ENCODE data around the gene RTP3. TPM values are rescaled to one million over a fixed set of nuclear protein-coding genes. Genes with fewer than 3 reads are reported as not detected.
"Not testable (repeated sequence)": the region's sequence is repeated elsewhere in the genome, so short reads cannot be mapped to it uniquely, and the experiment has no call there.

The RTP3 gene
- total RNA-seq, 1 donor from 2014 or later: not detected

- no peak for ATAC-seq
Observed at GRCh38 chr3:46491089-46492070, 6.4 kb upstream of the RTP3 start.

GRCh38 chr3:46492890-46493547 is 4.8 kb upstream of the RTP3 start:
- ATAC-seq: no peak

GRCh38 chr3:46494491-46494890 is 3.3 kb upstream of the RTP3 start:
- ATAC-seq: not testable (repeated sequence)

- ATAC-seq: no peak
Observed at GRCh38 chr3:46495901-46496456, 1.8 kb upstream of the RTP3 start.

- no peak for ATAC-seq
Observed at GRCh38 chr3:46496746-46497555, 825 bp upstream of the RTP3 start.

GRCh38 chr3:46498916-46499519 is 1.2 kb downstream of the RTP3 start:
- ATAC-seq: no peak

- ATAC-seq: no peak
Observed at GRCh38 chr3:46500656-46501635, 3.2 kb downstream of the RTP3 start.

- no peak for ATAC-seq
Observed at GRCh38 chr3:46501702-46502101, 3.9 kb downstream of the RTP3 start.

GRCh38 chr3:46503200-46503874 is 5.6 kb downstream of the RTP3 start:
- no peak for ATAC-seq

- no peak for ATAC-seq
Observed at GRCh38 chr3:46504789-46505188, 7.0 kb downstream of the RTP3 start.

- ATAC-seq: no peak
Observed at GRCh38 chr3:46505953-46506352, 8.2 kb downstream of the RTP3 start.

- no peak for ATAC-seq
Observed at GRCh38 chr3:46506526-46506925, 8.8 kb downstream of the RTP3 start.

- ATAC-seq: no peak
Observed at GRCh38 chr3:46508850-46509591, 11.2 kb downstream of the RTP3 start.

GRCh38 chr3:46509661-46510187 is 11.9 kb downstream of the RTP3 start:
- no peak for ATAC-seq

- no peak for ATAC-seq
Observed at GRCh38 chr3:46512191-46512749, 14.5 kb downstream of the RTP3 start.

GRCh38 chr3:46516521-46516920 is 18.7 kb downstream of the RTP3 start:
- ATAC-seq: no peak

GRCh38 chr3:46517016-46517783 is 19.4 kb downstream of the RTP3 start:
- no peak for ATAC-seq

GRCh38 chr3:46517784-46518181 is 20.0 kb downstream of the RTP3 start:
- ATAC-seq: no peak

Data from esophagus mucosa (tissue), 1 donor.